EH (cell line): ENCODE results near the gene POMGNT1.

ENCODE experiments used
- DNase-seq: peaks from one replicate; pipeline ENCODE4 v3.0.0-alpha.2; 2015; ENCODE audit warnings: low read depth

The POMGNT1 gene

GRCh38 chr1:46183079-46183847, 15.0 kb downstream of the POMGNT1 start:
- peak; percentile 96 for DNase-seq

DNA sequence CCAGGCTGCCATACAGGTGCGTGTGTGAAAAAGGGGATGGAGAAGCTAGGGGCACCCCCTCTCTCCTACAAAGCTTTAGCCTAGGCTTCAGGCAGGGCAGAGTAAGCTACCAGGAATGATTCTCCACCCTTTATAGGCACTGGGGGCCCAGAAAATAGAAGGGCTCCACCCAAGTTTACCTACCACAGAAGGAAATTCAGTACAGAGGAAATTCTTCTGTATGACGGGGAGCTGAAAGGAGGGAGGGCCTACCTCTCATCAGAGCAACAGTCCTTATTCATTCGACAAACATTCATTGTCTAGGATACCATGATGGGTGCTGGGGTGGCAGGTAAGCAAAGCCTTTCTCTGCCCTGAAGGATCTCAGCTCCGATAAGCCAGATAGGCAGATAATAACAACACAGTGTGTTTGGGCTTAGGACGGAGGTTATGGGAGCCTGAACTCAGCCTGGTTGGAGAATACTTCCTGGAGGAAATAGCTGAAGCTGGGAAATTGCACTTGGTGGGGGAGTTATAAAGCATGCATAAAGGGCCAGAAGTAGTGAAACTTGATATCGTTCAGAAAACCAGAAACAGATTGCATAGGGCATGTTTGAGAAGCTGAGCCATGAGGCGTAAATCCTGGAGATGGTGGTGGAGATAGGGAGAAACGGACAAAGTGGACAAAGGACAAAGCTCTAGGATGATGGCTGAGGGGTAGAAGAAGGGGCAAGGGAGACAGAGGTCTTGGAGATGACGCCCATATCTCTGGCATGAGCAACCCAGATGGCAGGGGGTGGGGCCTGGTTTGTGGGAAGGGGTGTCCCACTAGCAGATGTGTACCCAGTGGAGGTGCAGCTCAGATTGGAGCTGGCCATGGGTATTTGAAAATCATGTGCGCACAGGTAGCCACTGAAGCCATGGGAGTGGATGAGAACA, 16.6 kb downstream of the POMGNT1 start:
- DNase-seq, result peak; percentile 80

GRCh38 chr1:46180082-46180616, 18.1 kb downstream of the POMGNT1 start:
- no peak for DNase-seq

DNA sequence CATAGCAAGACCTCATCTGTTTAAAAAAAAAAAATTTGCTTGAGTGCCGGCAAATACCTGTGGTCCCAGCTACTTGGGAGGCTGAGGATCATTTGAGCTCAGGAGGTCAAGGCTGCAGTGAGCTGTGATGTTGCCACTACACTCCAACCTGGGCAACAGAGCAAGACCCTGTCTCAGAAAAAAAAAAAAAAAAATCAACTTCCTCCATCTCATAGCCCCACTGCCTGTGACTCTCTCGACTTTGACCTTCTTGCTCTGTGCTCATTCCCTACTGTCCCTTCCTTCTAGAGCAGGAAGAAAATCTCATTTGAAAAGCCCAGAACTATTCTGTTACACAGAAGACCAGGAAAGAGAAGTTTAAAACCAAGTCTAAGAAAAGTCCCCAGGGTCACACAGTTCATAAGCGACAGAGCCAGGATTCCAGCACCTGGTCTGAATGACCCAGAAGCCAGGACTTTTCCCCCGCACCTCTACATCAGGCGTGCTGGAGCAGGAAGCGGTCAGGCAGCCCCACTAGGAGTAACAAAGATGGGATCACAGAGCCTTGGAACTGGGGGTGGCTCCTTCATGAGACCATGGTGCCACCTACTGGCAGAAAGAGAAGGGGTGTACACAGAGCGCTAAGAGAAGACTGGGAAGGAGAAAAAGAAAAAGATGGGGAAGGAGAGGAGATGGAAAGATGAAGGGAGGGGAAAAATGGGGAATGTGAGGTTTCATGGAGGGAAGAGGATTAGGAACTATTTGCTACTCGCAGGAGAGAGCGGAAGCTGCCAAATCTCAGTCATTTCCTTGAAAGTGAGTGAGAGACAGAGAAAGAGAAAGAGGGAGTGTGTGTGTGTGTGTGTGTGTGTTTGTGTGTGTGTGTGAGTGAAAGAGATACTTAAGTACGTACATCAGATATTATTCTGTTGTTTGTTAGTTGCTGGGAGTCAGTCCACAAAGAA, 18.8 kb downstream of the POMGNT1 start:
- DNase-seq, result peak; percentile 89

DNA sequence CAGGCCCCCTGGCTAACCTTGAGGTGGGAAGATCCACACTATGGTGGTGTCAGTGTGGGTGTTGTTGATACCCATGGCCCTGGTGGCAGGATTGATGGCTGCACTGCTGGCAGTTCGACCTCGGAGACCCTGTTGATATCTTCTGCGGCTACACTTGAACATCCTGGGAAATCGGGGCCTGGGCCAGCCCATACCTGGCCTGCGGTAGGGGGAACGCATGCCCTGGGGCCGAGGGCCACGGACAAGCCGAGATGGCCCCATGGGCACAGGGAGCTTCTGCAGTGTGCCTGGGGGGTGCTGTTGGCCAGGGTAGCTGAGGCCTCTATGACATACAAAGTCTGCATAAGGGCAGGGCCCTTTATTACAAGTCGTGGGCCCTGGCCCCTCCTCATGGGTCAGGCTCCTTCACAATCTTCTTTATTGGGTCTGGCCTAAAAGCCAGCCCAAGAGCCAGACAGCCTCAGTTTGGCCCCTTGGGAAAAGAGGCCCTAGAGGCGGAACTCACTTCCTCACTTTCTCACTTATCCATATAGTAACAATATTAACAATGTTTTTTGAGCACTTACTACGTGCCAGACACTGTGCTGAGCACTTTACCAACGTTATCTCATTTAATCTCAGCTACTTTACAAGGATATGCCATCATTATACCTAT, 21.9 kb downstream of the POMGNT1 start, which contains the start of gene P3R3URF:
Gene P3R3URF, minus strand, starts transcription at position 278 of the 655 bp plus-strand sequence. Its CDS starts 17 bp downstream, at position 261.
- no peak for DNase-seq

DNA sequence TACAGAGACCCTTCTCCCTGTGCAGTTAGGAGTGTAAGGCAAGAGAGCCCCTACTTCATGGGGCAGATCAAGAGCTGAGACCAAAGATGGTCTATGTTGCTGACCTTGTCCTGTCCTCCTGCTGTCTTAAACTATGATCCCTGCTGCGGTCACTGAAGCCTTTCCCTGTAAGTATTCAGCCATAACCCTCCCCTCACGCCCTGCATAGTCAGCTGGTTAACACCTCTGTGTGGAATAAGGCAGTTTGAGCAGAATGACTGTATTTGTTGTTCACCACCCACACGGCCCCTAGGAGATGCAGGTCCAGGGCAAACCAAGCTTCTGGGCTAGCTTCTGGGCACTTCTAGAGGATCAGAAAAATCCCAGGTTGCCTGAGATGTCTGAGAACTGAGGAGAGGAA, 23.0 kb downstream of the POMGNT1 start:
- DNase-seq, result no peak

GRCh38 chr1:46174448-46175231, 23.6 kb downstream of the POMGNT1 start, which contains the start of gene TSPAN1:
TSPAN1 (plus strand) TSS chr1:46175087; CDS start chr1:46181108, 6,021 bp downstream.
- peak; percentile 45 for DNase-seq

DNA sequence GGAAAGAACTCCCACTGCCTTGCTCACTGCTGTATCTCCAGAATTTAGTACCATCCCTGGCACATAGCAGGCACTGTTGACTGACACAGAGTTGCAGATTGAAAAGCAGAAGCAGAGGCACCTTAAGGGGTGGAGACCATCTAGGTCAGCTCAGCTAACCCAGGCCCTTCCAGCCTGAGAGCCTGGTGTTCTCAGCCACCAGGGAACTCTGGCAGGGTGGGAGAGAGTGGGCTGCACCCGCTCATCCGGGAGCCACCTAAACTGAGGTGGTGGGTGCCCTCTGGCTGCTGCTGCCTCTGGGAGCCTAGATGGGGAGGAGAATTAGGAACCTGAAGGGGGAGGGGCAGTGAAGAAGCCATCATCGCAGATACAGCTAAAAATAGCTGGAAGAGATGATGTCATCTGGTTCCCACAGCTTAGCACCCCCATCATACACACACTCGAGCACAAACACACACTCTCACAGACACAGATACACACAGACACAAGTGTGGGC, 24.8 kb downstream of the POMGNT1 start:
- peak; percentile 77 for DNase-seq

GRCh38 chr1:46172321-46172720, 25.9 kb downstream of the POMGNT1 start:
- no peak for DNase-seq

- DNase-seq, result no peak
Observed at GRCh38 chr1:46171871-46172270, 26.4 kb downstream of the POMGNT1 start.

DNA sequence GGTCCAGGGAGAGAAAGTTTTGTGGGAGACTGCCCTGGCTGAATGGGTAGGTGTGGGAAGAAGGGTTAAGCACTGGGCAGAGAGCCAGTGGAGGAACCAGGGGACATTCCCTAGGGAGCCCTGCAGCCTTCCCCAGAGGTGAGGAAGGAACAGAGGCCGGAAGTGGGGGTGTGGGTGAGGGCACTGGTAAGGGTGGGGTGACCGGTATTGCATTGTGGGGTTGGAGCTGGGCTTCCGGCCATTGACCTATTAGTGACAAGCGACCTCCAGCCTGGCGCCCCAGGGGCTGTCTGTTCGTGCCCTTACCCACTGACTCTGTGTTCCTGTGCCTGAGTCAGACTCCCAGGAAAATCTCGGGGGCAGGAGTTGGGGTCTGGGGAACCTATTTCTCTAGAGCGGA, 26.9 kb downstream of the POMGNT1 start:
- no peak for DNase-seq

DNA sequence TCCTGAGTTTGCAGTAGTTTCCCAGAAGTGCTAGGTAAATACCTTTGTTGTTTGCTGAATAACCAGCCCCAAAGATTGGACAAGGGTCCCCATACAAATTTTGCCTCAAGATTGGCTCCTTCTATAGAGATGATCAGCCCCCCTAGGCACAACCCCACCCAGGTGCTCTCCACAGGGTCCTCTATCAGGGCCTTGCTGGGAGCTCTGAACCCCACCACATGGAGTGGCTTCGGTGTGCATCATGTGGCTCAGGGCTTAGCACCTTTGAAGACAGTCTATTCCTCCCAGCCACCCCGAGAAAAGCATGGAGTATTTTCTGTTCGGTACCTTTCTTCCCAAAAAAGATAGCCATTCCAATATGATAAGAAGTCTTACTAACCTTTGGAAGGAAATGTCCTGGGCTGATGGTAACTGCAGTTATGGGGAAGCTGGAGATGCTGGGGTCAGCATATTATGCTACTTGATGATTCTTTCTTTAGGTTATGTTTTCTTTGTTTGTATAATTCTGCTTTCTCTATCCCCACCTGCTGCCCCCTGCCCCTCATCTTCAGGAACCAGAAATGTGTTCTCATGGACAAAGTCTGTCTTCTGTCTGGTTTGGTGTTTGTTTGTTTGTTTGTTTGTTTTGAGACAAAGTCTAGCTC, 28.3 kb downstream of the POMGNT1 start:
- DNase-seq, result no peak

GRCh38 chr1:46168477-46168876, 29.8 kb downstream of the POMGNT1 start:
- DNase-seq, result no peak

DNA sequence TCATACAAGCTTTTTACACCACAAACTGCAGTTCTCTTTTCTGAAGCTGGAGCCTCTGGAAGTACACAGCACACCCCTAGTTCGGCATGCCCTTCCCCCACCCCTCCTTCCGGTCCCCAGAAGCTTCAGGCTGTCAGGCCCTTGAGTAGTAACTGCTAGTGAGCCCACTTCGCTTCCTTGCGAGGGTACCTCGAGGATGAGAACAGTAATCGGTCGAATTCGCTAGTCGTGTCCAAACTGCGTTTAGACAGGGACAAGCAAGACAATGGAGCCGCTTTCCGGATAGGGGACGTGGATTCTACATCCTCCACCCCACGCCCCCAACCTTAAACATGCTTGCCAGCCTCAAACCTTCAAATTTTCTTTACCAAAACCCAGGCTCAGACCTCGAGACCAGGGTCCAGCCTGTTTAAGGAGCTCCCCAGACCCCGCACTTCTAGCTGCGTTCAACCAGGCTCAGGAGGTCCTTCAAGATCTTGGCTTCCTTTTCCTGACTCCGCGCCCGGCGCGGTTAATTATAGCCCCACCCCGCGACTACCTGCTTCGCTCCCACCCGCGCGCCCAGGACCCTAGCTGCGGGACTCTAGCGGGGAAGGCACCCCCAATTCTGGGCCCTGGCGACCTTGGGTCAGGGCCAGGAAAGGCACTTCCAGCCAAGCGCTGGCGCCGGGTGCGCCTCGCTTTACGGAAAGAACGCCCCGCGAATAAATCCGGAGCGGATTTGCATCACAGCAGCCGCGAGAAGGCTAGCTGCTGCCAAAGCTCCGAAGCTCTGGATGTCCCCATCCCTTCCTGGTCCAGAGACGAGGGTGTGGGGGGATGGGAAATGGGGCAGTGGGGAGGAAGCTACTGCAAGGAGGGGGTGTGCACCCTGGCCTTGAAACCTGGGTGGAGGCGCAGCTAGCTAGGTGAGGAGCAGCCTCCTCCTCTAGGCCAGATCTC, 31.4 kb downstream of the POMGNT1 start:
- no peak for DNase-seq

DNA sequence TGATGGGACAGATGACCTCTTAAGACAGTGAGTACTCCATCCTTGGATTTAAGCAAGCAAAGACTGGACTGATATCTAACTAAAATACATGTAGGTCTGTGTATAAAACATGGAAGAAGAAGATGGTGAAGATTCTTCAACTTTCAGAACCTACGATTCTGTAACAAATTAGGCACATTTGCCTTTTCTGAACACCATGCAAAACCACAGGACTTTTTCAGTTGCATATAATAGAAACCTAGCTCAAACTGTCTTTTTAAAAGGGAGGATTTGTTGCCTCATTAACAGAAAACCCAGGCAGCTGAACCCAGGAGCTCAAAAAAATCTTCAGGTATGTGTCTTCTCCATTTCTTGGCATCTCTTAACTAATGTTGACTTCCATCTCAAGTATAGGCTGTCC, 38.0 kb downstream of the POMGNT1 start:
- DNase-seq, result no peak

- DNase-seq, result no peak
Observed at GRCh38 chr1:46159516-46159915, 38.7 kb downstream of the POMGNT1 start.

- DNase-seq, result no peak
Observed at GRCh38 chr1:46158312-46159281, 39.6 kb downstream of the POMGNT1 start.
